Lung (tissue), 12 donors: ENCODE data around the gene HOATZ. TPM values are rescaled to one million over a fixed set of nuclear protein-coding genes. Genes with fewer than 3 reads are reported as not detected.

Source experiments
- ATAC-seq: fragments of 200-7000 bp; cut with Tn5 transposase; one replicate; pipeline ENCODE4 v1.9.1; 2020; ENCODE audit warnings: moderate number of reproducible peaks; ENCODE audit not compliant: insufficient read depth, low FRiP score
- DNase-seq, 3 donors: peaks; one replicate each; pipeline ENCODE4 v3.0.0-alpha.2; 2013 to 2017
- H3K27ac ChIP-seq, 2 donors: one replicate each; pipeline ENCODE4 v1.5.1; 2013; ENCODE audit warnings: mild to moderate bottlenecking in 2 of 2, moderate library complexity in 2 of 2, control low read depth in 1 of 2, inconsistent platforms in 1 of 2, low read depth in 1 of 2, low read length in 1 of 2
- H3K27me3 ChIP-seq, 3 donors: one replicate each; pipeline ENCODE4 v1.5.1; 2013; ENCODE audit warnings: low read length in 2 of 3; ENCODE audit not compliant: control insufficient read depth in 3 of 3, insufficient read depth in 3 of 3
- H3K36me3 ChIP-seq, 4 donors: one replicate each; pipeline ENCODE4 v1.5.1; 2013; ENCODE audit warnings: low read length in 4 of 4, mild to moderate bottlenecking in 1 of 4, moderate library complexity in 1 of 4; ENCODE audit not compliant: control insufficient read depth in 4 of 4, insufficient read depth in 4 of 4
- H3K4me1 ChIP-seq, 5 donors: one replicate each; pipeline ENCODE4 v1.5.1; 2013; ENCODE audit warnings: low read length in 5 of 5, mild to moderate bottlenecking in 2 of 5, moderate library complexity in 1 of 5; ENCODE audit not compliant: control insufficient read depth in 5 of 5, insufficient read depth in 5 of 5
- H3K4me3 ChIP-seq: one replicate; pipeline ENCODE4 v1.5.1; 2013; ENCODE audit warnings: mild to moderate bottlenecking, control low read depth, moderate library complexity
- H3K9ac ChIP-seq, 2 donors: one replicate each; pipeline ENCODE4 v1.5.1; 2013; ENCODE audit warnings: low read length in 2 of 2, control low read depth in 1 of 2; ENCODE audit not compliant: insufficient read depth in 1 of 2
- H3K9me3 ChIP-seq, 4 donors: one replicate each; pipeline ENCODE4 v1.5.1; 2013; ENCODE audit warnings: low read length in 3 of 4, mild to moderate bottlenecking in 1 of 4, moderate library complexity in 1 of 4; ENCODE audit not compliant: control insufficient read depth in 4 of 4, insufficient read depth in 3 of 4
- CTCF ChIP-seq: IDR thresholded peaks from 2 replicates; pipeline ENCODE4 v1.5.1; 2012; ENCODE audit warnings: mild to moderate bottlenecking; ENCODE audit errors: control extremely low read depth, extremely low read depth
- WGBS, 2 donors: extraction: QIAGEN DNeasy Blood & Tissue Kit; methylation state at CpG; one replicate each; pipeline ENCODE4 v1.1.7; 2013; 5-methylcytosine and 5-hydroxymethylcytosine counted together
- polyA plus RNA-seq, 2 donors: library from polyadenylated mRNA; stranded (reverse); fragments of 200-250 nt; gene quantifications; one replicate each; pipeline ENCODE4 v1.2.1, GENCODE V29; 2013
- total RNA-seq, 2 donors: library from RNA; depleted of rRNA in 1 of 2; stranded (reverse); fragments of >200 nt in 1 of 2; gene quantifications; one replicate each; pipeline ENCODE4 v1.2.1, GENCODE V29; 2014 to 2021
- donor health status: control.
- donor health status: control.
- donor health status: Bipolar disorder and iron deficiency.
- donor health status: healthy.
- donor health status: DM: yes; HTN: yes; CAD: no.

HOATZ gene
- total and polyA plus RNA-seq, 4 donors: 23.6 to 42.9 (median 29.0) TPM

- Histone ChIP-seq H3K27ac (peak overlapping the region; percentile 50 to 52), H3K9me3 (no peaks in the 10 kb centered on the region), H3K4me3 (no peak overlapping the region), H3K4me1 (peaks cover 0 to 17% (median 8%) of the 10 kb centered on the region in 5 donors), H3K36me3 (no peaks in the 10 kb centered on the region), H3K9ac (no peak overlapping the region), H3K27me3 (no peaks in the 10 kb centered on the region)
- ATAC-seq (no peak), DNase-seq (peak in 2 of 3 donors; percentile 68 to 69)
- 51 to 56% methylated on average over 4 of the region's 4 CpGs for WGBS, 2 donors
- no peak for TF ChIP-seq CTCF
Observed at GRCh38 chr11:111573821-111574249, 59.3 kb downstream of the HOATZ start.

- Histone ChIP-seq H3K27me3 (no peaks in the 10 kb centered on the region), H3K27ac (no peak overlapping the region), H3K36me3 (no peaks in the 10 kb centered on the region), H3K4me3 (no peak overlapping the region), H3K9ac (no peak overlapping the region), H3K4me1 (peaks cover 0 to 17% (median 8%) of the 10 kb centered on the region in 5 donors), H3K9me3 (no peaks in the 10 kb centered on the region)
- DNase-seq (peak in 2 of 3 donors; percentile 57 to 59), ATAC-seq (peak; percentile 27)
- TF ChIP-seq CTCF: no peak
- WGBS, 2 donors: 28 to 58% methylated on average over 7 of the region's 7 CpGs
Observed at GRCh38 chr11:111574373-111575225, 60.0 kb downstream of the HOATZ start.

- TF ChIP-seq CTCF: no peak
- no peaks in the 10 kb centered on the region for H3K27me3 ChIP-seq
Observed at GRCh38 chr11:111575740-111576139, 61.2 kb downstream of the HOATZ start.

More at GRCh38 chr11:111575740-111576139, 61.2 kb downstream of the HOATZ start:
- 93 to 96% methylated on average over 6 of the region's 6 CpGs for WGBS, 2 donors
- ATAC-seq (no peak), DNase-seq (no peak)
- Histone ChIP-seq H3K36me3 (no peaks in the 10 kb centered on the region), H3K9me3 (no peaks in the 10 kb centered on the region), H3K4me3 (no peak overlapping the region), H3K4me1 (peaks cover 0 to 17% (median 8%) of the 10 kb centered on the region in 5 donors), H3K27ac (no peak overlapping the region), H3K9ac (no peak overlapping the region)
